Measurements from ENCODE around the gene GNS.
A peak's percentile ranks its signal among the peaks of the same experiment; 100 is the strongest.
"Not testable (repeated sequence)": the region's sequence is repeated elsewhere in the genome, so short reads cannot be mapped to it uniquely, and the experiment has no call there.

Gene GNS

GRCh38 chr12:64779354-64779974, 20.3 kb upstream of the GNS start:
- DNase-seq = no peak

- DNase-seq = not testable (repeated sequence)
Measured at GRCh38 chr12:64775147-64775736, 16.0 kb upstream of the GNS start.

- no peak for DNase-seq
Measured at GRCh38 chr12:64773386-64773785, 14.2 kb upstream of the GNS start.

- DNase-seq = no peak
Measured at GRCh38 chr12:64767495-64767894, 8.3 kb upstream of the GNS start.

GRCh38 chr12:64760808-64761573, 1.8 kb upstream of the GNS start:
- DNase-seq = peak; percentile 32

- no peak for DNase-seq
Measured at GRCh38 chr12:64757771-64758170, 1.4 kb downstream of the GNS start.

- DNase-seq = no peak
Measured at GRCh38 chr12:64756376-64756775, 2.8 kb downstream of the GNS start.

- no peak for DNase-seq
Measured at GRCh38 chr12:64753427-64753826, 5.8 kb downstream of the GNS start.

GRCh38 chr12:64752833-64753238, 6.4 kb downstream of the GNS start:
- DNase-seq = peak; percentile 45

- DNase-seq = no peak
Measured at GRCh38 chr12:64752032-64752431, 7.2 kb downstream of the GNS start.

- DNase-seq = peak; percentile 19
Measured at GRCh38 chr12:64749461-64750200, 9.6 kb downstream of the GNS start.

- no peak for DNase-seq
Measured at GRCh38 chr12:64747695-64748094, 11.5 kb downstream of the GNS start.

- no peak for DNase-seq
Measured at GRCh38 chr12:64746663-64747062, 12.5 kb downstream of the GNS start.

GRCh38 chr12:64745980-64746379, 13.2 kb downstream of the GNS start:
- DNase-seq = no peak

GRCh38 chr12:64745259-64745807, 13.9 kb downstream of the GNS start:
- no peak for DNase-seq

- no peak for DNase-seq
Measured at GRCh38 chr12:64744422-64745258, 14.6 kb downstream of the GNS start.

GRCh38 chr12:64743206-64743605, 16.0 kb downstream of the GNS start:
- no peak for DNase-seq

GRCh38 chr12:64742416-64742815, 16.8 kb downstream of the GNS start:
- no peak for DNase-seq

- no peak for DNase-seq
Measured at GRCh38 chr12:64740646-64741045, 18.6 kb downstream of the GNS start.

GRCh38 chr12:64739778-64740177, 19.4 kb downstream of the GNS start:
- DNase-seq = no peak

- no peak for DNase-seq
Measured at GRCh38 chr12:64737539-64737938, 21.7 kb downstream of the GNS start.

- no peak for DNase-seq
Measured at GRCh38 chr12:64736771-64737170, 22.4 kb downstream of the GNS start.

Measured in hematopoietic multipotent progenitor cell treated with erythropoietin and hydrocortisone succinate and interleukin-3 and kit ligand, for 6 days (in vitro differentiated cells).